GM12874 (cell line): ENCODE results near the gene DSCAML1.
A peak's percentile ranks its signal among the peaks of the same experiment; 100 is the strongest.

Experiments used
- CTCF ChIP-seq: IDR thresholded peaks from 2 replicates; pipeline ENCODE4 v1.5.1; 2011; ENCODE audit warnings: low read depth, mild to moderate bottlenecking, control low read depth, low read length, moderate library complexity; ENCODE audit not compliant: insufficient read depth

Gene DSCAML1

GRCh38 chr11:117428186-117428855 lies 368.7 kb downstream of the DSCAML1 start:
- no peak for TF ChIP-seq CTCF

GRCh38 chr11:117427356-117427874 lies 369.6 kb downstream of the DSCAML1 start:
- no peak for TF ChIP-seq CTCF

- TF ChIP-seq CTCF = no peak
Measured at GRCh38 chr11:117426941-117427340, 370.1 kb downstream of the DSCAML1 start.

GRCh38 chr11:117426297-117426685 lies 370.7 kb downstream of the DSCAML1 start:
- TF ChIP-seq CTCF = peak; percentile 99

- TF ChIP-seq CTCF = no peak
Measured at GRCh38 chr11:117425679-117426296, 371.2 kb downstream of the DSCAML1 start.

GRCh38 chr11:117424781-117425180 lies 372.2 kb downstream of the DSCAML1 start:
- no peak for TF ChIP-seq CTCF

GRCh38 chr11:117423046-117423575 lies 373.9 kb downstream of the DSCAML1 start:
- no peak for TF ChIP-seq CTCF
